SH-SY5Y (cell line): Measurements from ENCODE around the gene DISC1.

Experiments used
- GATA2 ChIP-seq: IDR thresholded peaks from 2 replicates; pipeline ENCODE4 v1.6.1; 2011; ENCODE audit warnings: mild to moderate bottlenecking, low read depth, low read length
- GATA3 ChIP-seq: IDR thresholded peaks from 2 replicates; pipeline ENCODE4 v1.6.1; 2011; ENCODE audit warnings: low read depth, mild to moderate bottlenecking, low read length, moderate library complexity

DNA sequence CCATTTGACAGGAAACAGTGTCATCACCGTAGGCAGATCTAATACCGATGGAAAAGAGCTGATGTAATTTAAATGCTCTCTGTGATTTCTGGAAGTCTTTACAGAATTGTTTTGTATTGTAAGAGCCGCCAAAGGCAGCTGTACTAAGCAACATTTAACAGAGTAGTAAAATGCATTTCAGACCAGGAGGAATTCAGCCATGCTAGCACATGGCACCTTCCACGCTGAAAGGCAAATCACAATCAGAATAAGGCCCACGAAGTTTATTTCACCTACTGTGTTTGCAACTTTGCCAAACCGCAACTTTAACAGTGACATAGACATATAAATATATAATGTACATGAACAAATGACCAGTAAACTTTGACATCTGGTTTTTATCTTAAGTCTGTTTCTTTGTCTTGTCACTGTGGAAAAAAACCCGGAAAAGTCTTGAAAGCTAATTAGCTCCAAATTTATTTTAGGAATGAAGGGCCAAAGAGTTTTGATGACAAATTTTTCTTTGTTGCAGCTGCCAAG, 26.1 kb upstream of the DISC1 start:
- no peak for TF ChIP-seq GATA3
- TF ChIP-seq GATA2: no peak
